Thyroid gland (tissue), 4 donors: ENCODE data around the gene XAF1.

Experiments used
- POLR2A ChIP-seq, 2 donors: fragments of 450-650 bp; IDR thresholded peaks; one replicate each; pipeline ENCODE4 v1.6.1; 2017; ENCODE audit warnings: antibody characterized with exemption in 2 of 2, mild to moderate bottlenecking in 2 of 2, moderate library complexity in 1 of 2
- TF ChIP-seq, protein P1 (sequence below), 6 experiments: fragments of 200-600 bp in 3 of 6; fragments of 450-650 bp in 3 of 6; sonication (generic) in 3 of 6; IDR thresholded peaks; one replicate each; pipeline ENCODE4 v1.5.1; 2016 to 2019; ENCODE audit warnings: antibody characterized with exemption in 6 of 6, mild to moderate bottlenecking in 2 of 6, inconsistent platforms in 1 of 6, moderate library complexity in 1 of 6

DNA sequence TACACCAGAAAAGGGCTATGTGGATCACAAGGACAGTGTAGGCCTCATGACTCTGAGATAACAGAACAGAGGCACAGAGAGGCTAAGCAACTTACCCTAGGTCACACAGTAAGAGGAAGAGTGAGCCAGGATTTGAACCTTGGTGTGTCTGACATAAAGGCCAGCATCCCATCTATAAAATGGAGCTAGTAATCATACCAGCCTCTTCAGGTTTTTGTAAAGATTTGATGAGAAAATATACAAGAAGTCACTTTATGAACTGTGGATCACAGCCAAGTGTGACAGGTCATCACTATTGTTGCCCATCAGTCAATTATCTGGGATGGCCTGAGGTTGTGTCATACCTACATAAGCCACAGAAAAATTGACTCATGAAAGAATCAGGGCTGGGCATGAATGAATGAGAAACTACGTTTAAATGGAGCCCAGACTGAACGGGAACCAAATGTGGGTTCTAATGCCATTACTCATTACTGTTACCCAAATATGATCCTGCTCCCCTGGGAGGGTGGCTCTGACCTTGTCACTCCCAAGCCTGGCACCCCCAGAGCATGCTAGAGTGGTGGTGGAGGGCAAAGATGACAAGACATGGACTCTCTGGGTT, 41.1 kb downstream of the XAF1 start:
- TF ChIP-seq POLR2A (IDR thresholded peaks at IDR 0.05): no peak
- TF ChIP-seq, protein P1, sequence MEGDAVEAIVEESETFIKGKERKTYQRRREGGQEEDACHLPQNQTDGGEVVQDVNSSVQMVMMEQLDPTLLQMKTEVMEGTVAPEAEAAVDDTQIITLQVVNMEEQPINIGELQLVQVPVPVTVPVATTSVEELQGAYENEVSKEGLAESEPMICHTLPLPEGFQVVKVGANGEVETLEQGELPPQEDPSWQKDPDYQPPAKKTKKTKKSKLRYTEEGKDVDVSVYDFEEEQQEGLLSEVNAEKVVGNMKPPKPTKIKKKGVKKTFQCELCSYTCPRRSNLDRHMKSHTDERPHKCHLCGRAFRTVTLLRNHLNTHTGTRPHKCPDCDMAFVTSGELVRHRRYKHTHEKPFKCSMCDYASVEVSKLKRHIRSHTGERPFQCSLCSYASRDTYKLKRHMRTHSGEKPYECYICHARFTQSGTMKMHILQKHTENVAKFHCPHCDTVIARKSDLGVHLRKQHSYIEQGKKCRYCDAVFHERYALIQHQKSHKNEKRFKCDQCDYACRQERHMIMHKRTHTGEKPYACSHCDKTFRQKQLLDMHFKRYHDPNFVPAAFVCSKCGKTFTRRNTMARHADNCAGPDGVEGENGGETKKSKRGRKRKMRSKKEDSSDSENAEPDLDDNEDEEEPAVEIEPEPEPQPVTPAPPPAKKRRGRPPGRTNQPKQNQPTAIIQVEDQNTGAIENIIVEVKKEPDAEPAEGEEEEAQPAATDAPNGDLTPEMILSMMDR (IDR thresholded peaks at IDR 0.05): no peak
